ENCODE results near the gene MAP1LC3B.

The MAP1LC3B gene

DNA sequence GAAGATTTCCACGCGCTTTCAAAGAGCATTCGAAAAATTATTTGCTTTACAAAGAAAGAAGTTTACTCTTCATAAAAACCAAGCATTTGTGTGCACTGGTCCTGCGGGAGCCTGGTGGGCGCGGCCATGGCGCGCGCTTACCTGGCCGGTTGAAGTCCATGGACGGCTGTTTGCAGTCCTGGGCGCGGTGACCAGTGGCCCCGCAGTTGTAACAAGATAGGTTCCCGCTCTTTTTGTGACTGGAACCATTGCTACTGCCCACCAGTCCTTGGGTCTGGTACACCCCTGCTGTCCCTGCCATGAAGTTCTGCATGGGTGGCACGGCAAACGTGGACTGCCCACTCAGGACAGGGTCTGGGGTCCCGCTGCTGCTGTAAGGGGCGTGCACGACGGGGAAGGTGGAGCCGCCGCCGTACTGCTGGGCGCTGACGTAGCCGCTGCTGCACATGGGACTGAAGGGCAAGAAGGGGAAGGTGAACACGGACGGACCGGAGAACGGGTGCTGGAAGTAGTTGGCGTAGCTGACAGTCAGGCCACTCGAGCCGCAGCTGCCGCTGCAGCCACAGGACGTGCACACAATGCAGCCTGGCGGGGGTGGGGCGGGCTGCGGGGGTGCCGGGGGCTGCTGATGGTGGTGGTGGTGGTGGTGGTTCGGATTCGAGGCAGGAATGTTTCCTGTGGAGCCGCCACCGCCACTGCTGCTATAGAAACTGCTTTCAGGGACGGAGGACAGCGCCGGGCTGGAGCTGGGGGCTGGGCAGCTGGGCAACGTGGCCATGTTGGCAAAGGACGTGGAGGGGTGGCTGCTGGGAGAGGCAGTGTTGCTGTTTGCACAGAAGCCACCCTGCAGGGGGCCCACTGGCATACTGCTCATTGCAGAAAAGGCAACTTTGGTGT lies 19.5 kb downstream of the MAP1LC3B start:
- no peak for DNase-seq

DNA sequence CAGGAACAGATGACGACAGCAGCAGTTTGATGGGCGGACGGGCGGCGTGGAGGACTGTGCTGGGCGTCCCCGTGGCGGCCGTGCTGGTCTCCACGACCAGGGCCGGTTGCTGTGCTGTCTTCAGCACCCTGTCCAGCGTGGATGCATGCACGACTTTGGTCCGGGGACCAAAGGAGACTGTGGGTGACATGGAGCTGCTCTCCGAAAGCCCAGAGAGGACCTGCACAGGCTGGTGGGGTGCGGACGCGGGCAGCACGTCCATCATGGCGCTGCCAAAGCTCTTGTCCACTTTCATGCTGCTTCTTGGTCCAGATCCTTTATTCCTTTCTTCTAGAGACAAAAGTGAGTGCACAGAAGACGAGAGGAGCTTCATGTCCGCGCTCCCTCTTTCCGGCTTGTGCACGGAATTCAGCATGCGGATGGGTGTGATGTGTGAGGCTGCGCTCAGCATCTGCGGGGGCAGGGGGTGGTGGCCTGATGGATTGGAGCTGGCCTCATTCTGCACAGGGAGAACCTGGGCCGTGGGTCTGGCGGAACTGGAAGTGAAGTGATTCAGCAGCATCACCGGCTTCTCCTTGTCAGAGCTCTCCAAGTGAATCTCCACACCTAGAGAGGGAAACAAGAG lies 20.3 kb downstream of the MAP1LC3B start:
- no peak for DNase-seq

DNA sequence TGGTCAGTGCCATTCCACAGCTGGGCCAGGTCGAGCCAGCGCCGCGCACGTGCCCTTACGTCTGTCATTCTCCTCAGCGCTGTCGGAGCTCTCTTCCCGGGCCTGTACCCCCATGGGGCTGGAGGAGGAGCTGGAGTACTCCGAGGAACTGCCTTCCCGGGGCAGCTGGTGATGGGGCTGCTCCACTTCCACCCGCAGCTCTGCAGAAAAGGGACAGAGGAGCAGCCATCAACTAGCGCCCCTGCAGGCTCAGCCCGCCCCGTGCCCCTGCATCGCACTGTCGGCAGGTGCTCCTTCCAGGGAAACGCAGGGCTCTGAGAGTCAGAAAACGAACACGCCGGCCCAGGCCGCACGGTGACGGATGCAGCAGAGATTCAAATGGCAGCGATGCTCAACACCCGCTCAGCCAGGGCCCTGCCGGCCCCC lies 20.9 kb downstream of the MAP1LC3B start:
- no peak for DNase-seq

DNA sequence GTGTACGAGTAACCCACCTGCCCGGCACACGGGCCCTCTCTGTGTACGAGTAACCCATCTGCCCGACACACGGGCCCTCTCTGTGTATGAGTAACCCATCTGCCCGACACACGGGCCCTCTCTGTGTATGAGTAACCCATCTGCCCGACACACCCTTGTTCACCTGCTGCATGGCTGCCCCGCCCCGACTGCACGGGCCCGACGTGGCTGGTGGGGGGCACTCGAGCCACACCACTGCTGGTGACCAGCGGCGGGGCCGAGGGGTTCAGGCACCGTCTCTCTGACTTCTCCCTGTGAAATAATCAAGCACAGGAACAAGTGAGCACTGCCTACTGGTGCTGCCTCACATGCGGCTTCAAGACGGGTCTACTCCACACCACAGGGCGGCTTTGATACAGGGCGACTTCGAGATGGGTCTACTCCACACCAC lies 22.1 kb downstream of the MAP1LC3B start:
- no peak for DNase-seq

DNA sequence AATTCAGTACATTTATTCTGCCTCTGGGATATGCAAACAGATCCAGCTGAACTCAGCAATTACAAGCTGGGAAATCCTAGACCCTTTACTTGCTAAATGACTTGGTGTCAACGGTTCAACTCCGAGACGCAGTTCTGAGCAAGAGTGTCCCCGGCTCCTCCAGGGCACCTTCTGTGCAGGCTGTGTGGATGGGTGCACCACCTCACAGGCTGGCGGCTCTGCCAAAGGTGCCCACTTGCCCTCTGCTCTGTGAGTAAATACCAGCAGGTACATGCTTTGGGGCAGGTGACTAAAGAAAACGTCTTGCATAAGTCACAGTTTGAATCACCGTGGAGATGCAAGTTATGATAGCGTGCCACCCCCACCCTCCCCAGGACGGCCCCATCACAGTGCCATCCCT lies 23.3 kb downstream of the MAP1LC3B start:
- DNase-seq, result no peak

DNA sequence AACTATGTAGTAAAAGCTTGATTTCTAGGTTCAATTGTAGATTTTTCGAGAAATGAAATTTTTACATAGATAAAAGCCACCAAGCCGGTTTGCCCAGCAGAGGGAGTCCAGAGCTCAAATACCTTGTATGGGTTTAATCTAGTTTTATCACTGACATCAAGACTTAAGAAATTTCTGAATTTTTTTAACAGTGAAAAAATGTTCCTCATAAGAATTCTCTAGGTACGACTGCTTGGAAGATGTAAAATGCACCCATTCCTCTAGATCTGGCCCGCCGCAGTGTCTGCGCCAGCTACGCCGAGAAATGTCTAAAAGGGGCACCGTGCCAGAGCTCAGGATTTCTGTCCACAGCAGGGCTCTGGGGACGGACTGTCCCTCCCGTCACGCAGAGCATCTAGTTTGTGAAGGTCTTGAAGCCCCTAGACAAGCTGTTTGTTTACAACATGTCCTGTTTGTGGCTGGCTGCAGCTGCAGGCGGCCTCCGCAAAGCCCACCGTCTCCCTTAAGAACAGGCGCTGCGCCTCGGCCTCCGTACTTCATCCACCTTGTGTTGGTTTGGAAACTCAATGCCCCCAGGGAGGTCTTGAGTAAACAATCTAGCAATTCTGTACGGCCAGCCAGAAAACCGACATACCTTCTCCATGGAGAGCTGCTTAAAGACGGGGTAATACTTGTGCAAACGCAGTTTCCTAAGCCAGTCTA lies 24.8 kb downstream of the MAP1LC3B start:
- no peak for DNase-seq

DNA sequence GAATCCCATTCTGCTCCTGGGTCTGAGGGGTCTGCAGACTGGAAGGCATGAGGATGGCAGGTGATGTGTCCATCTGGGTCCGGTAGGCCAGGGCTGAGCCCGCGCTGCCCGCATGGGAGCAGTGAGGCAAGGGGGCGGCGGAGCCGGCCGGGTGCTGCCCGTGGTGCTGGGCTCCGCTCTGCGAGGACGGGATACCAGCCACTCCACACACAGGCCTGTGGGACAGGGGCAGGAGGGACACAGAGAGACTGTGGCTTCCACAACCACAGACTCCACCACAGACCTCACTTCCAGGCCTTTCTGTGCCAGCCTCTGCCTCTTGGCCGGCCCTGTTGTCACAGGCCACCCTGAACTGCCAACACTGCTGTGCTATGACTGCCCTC lies 25.4 kb downstream of the MAP1LC3B start:
- DNase-seq, result no peak

DNA sequence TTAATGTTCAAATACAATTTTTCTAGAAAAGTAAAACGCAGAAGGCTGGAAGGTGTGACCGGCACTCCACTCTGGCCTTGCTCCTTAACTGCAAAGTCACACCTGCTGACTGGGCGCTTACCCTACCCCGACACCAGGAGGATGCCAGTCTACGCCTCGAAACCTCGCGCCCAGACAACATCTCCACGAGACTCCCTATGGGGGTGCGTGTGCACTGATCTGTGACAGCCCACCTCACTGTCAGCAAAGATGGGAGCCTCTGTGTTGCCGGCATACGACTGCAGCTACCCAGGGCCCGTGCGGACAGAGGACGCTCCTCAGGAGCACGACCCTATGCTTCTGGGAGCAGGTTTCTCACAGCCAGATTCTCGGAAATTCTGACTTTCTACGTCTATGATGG lies 26.1 kb downstream of the MAP1LC3B start:
- DNase-seq, result no peak

DNA sequence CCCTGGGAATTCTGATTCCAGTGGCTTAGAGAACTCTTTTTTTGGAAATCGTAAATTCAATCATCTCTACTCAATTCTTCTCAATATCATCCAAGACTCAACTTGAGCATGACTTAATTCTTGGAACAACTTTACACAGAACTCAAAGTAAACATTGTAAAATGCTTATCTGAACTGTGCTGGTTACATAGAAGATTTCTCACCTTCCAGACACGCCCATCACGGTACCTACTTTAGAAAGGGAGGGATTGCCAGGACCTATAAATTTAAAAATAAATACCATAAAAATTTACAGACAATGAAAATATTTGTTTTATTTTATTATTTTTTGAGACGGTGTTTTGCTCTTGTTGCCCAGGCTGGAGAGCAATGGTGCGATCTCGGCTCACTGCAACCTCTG lies 26.5 kb downstream of the MAP1LC3B start:
- no peak for DNase-seq

DNA sequence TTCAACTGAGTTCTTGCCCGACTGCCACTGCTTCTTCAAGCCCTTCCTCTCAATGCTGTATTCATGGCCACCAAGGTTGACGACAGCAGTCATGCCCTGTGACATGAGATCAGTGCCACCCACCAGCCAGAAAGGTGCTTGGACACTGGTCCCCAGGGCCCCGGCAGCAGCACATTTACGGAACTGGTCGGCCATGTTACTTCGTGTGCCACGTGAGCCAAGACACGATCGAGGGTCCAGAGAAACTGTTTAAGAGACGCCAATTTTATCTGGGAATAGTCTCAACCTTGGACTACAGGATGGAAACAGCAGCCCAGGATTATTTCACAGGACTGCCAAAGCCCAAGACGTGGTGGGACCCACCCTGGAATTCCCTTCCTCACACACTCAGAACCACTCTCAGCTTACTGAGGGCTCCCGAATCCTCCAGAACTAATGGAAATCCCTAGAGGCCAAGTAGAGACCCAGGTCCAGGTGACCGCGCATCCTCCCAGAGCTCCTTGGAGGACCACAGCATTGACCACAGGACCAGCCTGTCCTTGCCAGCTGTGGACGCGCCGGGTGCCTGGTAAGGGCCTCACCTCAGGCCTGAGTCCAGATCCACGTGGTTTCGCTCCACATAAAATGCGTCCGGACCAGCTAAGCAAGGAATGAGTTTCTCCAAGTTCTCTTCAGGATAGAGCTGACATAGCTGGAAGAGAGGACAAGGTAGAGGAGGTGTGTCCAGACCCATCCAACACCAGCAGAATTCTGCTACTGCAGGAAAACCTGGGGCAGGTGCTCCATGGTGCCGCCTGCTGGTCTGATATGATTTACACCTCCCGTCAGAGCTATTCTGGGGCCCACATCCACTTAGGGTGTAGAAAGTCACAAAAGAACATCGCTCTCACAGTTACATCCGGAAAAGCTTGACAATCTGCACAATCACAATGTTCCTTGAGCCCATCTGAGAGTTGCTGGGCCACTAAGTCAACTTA lies 28.2 kb downstream of the MAP1LC3B start:
- DNase-seq, result no peak

DNA sequence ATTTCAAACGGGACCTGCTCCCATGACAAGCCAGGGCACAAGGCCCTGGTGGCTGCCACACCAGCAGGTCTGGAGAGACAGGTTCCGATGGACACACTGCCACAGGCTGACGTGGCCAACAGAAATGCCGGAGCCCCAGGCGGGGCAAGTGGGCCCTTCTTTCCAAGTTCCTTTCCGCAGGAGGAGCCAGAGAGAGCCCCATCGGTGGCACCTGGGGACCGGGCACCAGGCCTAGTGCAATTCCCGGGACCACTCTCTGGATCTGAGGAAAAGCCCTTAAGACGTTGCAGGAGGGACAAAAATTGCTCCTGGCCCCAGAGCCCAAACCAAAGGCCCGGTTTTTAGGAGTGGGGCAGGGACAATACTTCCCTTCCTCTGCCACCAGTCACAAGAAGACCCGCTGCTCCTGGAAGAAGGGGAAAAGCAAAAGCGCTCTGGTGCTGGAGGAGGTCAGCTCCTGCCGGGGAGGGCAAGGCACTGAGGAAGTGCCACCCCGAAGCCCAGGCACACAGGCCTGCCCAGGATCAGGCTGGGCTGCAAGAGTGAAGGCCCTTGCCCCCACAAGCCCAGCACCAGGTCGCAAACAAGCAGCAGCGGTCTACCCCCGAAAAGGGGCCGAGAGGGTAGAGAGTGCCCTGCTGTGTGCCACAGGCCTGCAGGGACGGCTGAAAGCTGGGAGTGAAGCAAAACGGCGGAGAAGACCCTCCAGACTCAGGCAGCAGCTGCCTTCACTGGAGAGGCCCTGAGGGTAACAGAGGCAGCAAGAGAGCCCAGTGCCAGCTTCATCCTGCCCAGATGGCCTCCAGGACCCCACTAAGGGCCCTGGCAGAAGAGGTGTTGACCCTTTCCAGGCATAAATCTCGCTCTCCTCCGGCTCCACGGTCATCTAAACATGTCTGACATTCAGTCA lies 29.1 kb downstream of the MAP1LC3B start:
- DNase-seq, result no peak

DNA sequence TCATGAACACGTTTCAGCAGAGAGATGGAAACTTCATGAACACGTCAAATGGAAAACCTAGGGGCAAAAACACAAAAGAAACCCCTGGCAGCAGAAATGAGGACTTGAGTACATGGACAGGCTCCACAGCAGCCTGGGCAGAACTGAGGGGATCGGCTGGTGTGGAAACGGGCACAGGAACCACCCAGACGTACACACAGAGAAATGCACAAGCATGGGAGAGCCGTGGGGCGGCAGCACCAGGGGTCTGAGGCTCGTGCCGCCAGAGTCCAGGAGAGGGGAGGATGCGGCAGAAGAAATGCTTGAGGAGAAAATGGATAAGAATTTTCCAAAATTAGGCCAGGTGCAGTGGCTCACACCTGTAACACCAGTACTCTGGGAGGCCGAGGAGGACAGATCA lies 30.0 kb downstream of the MAP1LC3B start:
- DNase-seq, result no peak

DNA sequence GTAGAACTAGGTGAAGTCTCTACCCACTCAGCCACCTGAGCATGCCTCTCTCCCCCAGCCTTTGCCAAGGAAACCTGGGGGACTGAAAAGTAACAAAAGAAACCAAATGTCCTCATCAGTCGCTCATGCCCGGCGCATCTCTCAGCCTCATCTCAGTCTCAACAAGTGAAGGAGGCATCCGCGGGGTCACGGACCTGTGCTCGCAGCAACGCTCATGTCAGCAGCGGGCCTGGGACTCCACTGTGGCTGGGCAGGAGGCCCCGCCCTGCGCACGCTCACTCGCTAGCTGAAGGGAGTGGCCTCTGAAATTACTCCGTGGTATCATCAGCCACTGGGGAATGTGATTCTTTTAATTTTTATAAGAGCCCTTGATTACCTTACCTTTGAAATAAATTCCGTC lies 31.3 kb downstream of the MAP1LC3B start:
- no peak for DNase-seq

DNA sequence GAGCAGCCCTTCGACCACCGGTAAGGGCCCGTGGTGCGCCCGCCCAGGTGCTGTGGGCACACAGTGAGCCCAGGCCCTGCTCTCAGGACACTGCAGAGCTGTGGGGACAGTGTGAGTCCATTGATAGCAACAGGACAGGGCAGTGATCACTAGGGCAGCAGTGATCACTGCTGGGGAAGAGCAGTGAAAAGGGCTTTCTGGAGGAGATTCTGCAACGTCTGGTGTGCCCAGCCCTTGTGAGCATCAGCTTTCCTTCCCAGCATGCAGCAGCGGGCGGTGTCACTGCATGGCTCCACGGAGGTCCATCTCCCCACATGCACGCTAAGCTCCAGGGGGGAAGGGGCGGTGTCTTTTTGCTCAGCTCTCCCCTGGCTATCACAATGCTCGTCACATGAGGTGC lies 32.1 kb downstream of the MAP1LC3B start:
- DNase-seq, result no peak

DNA sequence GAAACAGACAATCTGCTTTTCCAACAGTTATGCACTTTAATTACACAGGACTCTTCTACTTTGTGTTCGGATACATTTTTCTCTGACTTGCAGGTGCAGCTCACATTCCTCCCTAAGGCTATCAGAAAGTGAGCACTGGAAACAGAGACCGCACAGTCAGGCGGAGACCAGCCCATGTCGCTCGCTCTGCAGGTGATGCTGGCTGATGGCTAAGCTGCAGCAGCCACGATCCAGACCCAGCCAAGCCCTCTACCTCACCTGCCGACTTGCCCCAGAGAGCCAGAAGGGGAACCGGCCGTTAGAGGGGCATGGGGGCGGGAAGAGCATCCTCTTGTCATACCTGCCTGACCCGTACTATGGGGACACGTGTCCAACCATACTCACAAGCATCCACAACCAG lies 33.8 kb downstream of the MAP1LC3B start:
- no peak for DNase-seq

DNA sequence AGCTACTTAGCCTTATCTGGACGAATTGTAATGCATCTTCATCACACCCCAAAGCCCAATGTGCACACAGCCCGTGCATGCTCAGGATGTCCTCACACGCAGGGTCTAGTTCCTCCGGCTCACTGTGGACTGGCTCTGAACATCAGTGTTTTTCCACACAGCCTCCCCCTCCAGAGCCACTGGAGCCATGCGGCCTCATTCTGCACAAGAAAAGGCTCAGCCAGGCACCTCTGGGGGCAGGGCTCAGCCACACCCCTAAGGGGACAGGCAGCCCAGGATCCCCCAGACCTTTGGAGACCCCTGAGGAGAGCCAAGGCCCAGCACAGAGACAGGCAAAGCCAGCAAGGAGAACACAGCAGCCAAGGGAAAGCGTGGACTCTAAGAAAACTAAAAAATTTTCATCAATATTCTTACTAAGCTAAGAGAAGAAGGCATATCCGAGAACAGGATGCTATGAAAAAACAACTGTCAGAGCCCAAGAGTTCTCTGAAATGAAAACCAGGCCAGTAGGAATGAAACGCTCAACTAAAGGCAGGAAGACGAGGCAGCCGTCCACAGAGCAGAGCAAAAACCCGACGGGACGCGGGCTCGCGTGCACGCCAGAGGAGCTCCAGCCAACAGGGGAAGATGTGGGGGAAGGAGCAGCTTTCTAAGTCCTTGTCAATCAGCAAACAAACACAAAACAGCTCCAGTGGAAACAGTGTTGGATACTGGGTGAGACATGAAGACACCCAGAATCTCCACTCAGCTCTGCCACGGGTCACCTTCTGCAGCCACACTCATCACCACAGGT lies 34.5 kb downstream of the MAP1LC3B start:
- no peak for DNase-seq

DNA sequence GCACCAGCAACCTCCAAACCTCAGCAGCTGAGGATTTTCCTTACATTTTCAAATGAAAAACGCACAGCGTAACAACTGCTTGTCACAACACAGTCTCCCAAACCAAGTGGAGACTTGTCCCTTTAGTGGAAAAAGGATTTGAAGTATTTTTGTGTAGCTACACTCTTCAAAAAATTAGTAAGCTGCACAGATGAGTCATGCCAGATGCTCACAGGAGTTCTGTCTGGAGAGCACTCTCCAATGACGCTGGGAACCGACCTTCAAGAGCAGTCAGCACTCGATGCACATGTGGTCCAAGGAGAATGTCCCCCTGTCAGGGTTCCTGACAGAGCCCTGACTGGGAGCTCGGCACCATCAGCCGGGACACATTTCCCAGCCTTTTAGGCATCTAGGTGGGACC lies 39.8 kb downstream of the MAP1LC3B start:
- DNase-seq, result no peak

DNA sequence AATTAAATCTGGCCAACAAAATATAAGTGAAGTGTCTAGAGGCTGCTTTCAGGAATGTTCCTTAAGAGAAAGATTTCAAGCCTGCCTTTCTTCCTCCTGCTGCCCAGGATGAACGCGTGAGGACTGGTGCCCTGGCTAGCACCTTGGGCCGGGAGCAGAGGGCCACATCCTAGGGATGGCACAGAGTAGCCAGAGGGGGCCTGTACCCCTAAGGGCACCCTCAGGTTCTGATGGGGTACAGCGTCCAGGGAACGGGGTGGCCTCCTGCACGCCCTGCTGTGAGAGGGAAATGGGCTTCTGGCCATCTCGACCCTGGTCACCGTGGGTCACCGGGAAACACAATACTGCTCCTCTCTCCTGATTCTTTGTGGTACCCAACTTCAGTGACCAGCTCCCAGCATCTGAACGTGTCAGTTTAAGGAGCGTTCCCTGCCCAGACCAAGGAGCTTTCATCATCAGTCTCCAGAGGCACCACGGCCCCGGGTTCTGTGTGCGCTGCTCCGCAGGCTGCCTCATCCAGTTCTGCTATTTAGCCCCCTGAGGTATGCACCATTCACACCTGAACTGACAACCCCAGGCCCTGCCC lies 40.3 kb downstream of the MAP1LC3B start:
- no peak for DNase-seq

DNA sequence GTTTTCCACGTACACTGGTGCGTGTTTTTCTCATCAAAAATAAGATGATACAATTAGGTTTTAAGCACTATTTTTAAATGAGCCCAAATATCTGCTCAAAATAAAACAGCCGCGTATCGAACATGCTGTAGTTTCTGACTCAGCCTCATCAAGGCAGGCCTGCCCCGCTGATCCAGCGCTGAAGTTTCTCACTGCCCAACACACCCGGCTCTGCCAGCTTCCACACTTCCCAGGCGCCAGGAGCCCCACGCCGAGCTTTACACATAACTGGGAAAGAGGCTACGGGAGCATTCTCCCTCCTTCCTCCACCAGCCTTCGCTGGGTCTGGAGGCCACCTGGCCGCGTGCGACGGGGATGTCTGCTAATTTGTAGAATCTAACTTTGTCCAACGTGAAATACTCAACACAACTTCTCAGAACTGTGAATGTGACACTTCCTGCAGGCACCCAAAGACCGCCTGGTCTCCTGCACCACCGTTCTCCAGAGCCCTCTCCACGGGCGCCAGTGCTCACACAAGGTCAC lies 42.1 kb downstream of the MAP1LC3B start:
- no peak for DNase-seq

Measured in NCI-H2227 treated with DMSO at 0.1 percent for 48 hours (cell line).